Skin epidermis (tissue), 12 donors: ENCODE results near the gene CSK.
A peak's percentile ranks its signal among the peaks of the same experiment; 100 is the strongest.

Experiments
- H3K27ac ChIP-seq, 21 experiments: fragments of 200-600 bp; sonication (generic) in 11 of 21; one replicate each; pipeline ENCODE4 v1.5.0; 2020; ENCODE audit warnings: mild to moderate bottlenecking in 3 of 21, inconsistent platforms in 2 of 21, moderate library complexity in 2 of 21
- H3K4me3 ChIP-seq, 7 experiments: fragments of 200-600 bp; sonication (generic) in 2 of 7; one replicate each; pipeline ENCODE4 v1.5.0; 2020; ENCODE audit warnings: inconsistent platforms in 2 of 7, mild to moderate bottlenecking in 2 of 7, moderate library complexity in 1 of 7

Gene CSK

GRCh38 chr15:74795966-74796625 is 14.2 kb downstream of the CSK start:
- no peak overlapping the region for H3K4me3 ChIP-seq
- H3K27ac ChIP-seq = peak overlapping the region in 3 of 21 experiments; percentile 27 to 100 (median 97)

GRCh38 chr15:74798388-74799254 is 16.7 kb downstream of the CSK start:
- no peak overlapping the region for H3K4me3 ChIP-seq
- peak overlapping the region in 14 of 21 experiments; percentile 7 to 77 (median 70) for H3K27ac ChIP-seq

- no peak overlapping the region for H3K4me3 ChIP-seq
- peak overlapping the region in 16 of 21 experiments; percentile 21 to 81 (median 70) for H3K27ac ChIP-seq
These were observed 17.5 kb downstream of the CSK start for GRCh38 chr15:74799255-74799855.

- no peak overlapping the region for H3K4me3 ChIP-seq
- peak overlapping the region in 19 of 21 experiments; percentile 19 to 81 (median 66) for H3K27ac ChIP-seq
These were observed 18.1 kb downstream of the CSK start for GRCh38 chr15:74799856-74800558.

- Histone ChIP-seq H3K27ac (peak overlapping the region in 12 of 21 experiments; percentile 4 to 77 (median 70)), H3K4me3 (no peak overlapping the region)
These were observed 18.7 kb downstream of the CSK start for GRCh38 chr15:74800559-74801094.

- no peak overlapping the region for H3K4me3 ChIP-seq
- peak overlapping the region in 1 of 21 experiments; percentile 4 for H3K27ac ChIP-seq
These were observed 19.6 kb downstream of the CSK start for GRCh38 chr15:74801311-74801997.

- H3K27ac ChIP-seq = no peak overlapping the region
- H3K4me3 ChIP-seq = no peak overlapping the region
These were observed 20.4 kb downstream of the CSK start for GRCh38 chr15:74802290-74802689.

GRCh38 chr15:74802862-74803447 is 21.1 kb downstream of the CSK start:
- H3K27ac ChIP-seq = no peak overlapping the region
- H3K4me3 ChIP-seq = no peak overlapping the region

- no peak overlapping the region for H3K27ac ChIP-seq
- no peak overlapping the region for H3K4me3 ChIP-seq
These were observed 23.1 kb downstream of the CSK start for GRCh38 chr15:74804935-74805334.

- Histone ChIP-seq H3K4me3 (no peak overlapping the region), H3K27ac (no peak overlapping the region)
These were observed 25.4 kb downstream of the CSK start for GRCh38 chr15:74807282-74807681.

GRCh38 chr15:74808078-74808839 is 26.4 kb downstream of the CSK start:
- no peak overlapping the region for H3K4me3 ChIP-seq
- H3K27ac ChIP-seq = no peak overlapping the region

- Histone ChIP-seq H3K27ac (no peak overlapping the region), H3K4me3 (no peak overlapping the region)
These were observed 27.0 kb downstream of the CSK start for GRCh38 chr15:74808840-74809229.

- no peak overlapping the region for H3K4me3 ChIP-seq
These were observed 27.4 kb downstream of the CSK start for GRCh38 chr15:74809242-74809641.

GRCh38 chr15:74809956-74810355 is 28.1 kb downstream of the CSK start:
- H3K27ac ChIP-seq = no peak overlapping the region
- no peak overlapping the region for H3K4me3 ChIP-seq

More at GRCh38 chr15:74809242-74809641, 27.4 kb downstream of the CSK start:
- no peak overlapping the region for H3K27ac ChIP-seq

GRCh38 chr15:74812533-74812932 is 30.7 kb downstream of the CSK start, which contains the start of gene LMAN1L:
LMAN1L (plus strand) TSS chr15:74812835; CDS start chr15:74812855, 20 bp downstream.
- Histone ChIP-seq H3K4me3 (no peak within 1 kb of the TSS), H3K27ac (no peak within 1 kb of the TSS)

- no peak overlapping the region for H3K4me3 ChIP-seq
- H3K27ac ChIP-seq = no peak overlapping the region
These were observed 33.4 kb downstream of the CSK start for GRCh38 chr15:74815121-74815934.

- H3K27ac ChIP-seq = no peak overlapping the region
These were observed 34.1 kb downstream of the CSK start for GRCh38 chr15:74815961-74816360.

More at GRCh38 chr15:74815961-74816360, 34.1 kb downstream of the CSK start:
- H3K4me3 ChIP-seq = no peak overlapping the region
